ENCODE data around the gene TUBGCP2. TPM values are rescaled to one million over a fixed set of nuclear protein-coding genes. Genes with fewer than 3 reads are reported as not detected.
A peak's percentile ranks its signal among the peaks of the same experiment; 100 is the strongest.

TUBGCP2 gene
- total and polyA plus RNA-seq, 11 donors: 33.5 to 49.5 (median 38.2) TPM

DNA sequence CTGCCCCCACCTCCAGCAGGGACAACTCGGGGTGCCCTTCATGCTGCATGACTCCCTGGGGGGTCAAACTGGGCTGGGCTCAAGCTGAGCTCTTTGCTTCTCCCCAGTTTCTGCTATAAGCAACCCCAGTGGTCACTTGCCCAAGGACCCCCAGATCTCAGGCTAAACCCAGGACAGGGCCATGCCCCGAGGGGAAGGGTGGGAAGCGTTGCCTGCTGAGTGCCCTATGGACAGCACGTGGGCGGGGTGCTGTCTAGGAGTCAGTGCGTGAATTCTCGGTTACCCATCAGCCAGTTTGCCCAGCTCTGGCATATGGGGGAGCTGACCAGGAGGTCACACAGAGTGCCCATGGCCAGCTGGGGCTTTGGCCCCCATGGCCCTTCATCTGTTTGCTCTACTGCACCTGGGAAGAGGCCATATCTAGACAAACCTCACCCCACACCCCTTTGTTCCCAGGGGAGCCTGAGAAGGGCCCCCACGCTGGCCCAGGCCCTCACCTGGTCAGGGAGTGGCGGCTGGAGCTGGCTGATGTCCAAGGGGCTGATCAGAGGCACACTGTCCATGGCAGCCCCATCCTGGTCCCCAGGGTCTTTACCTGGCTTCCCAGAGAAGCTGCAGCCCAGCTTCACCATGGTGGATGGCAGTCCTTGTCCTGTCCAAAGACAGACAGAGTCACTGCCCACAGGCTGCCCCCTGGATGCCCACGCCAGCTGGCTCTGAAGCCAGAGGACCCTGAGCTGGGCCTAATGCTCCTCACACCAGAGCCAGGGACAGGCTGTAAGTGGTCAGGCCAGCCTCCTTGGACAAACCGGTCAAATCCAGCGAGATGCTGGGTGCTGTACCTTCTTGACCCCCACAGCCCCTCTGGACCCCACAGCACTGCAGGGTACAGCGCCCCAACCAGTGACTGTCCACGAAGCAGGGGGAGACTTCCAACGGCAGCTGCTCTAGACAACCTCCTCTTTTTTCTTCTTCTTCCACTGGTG lies 20.0 kb upstream of the TUBGCP2 start:
- 74 to 85% (median 77%) methylated on average over 14 to 15 of the region's 15 CpGs for WGBS, 4 donors
- DNase-seq: peak in 1 of 5 donors; percentile 19
- no peak overlapping the region for H3K27ac ChIP-seq
- no peak for ATAC-seq
- no peak for TF ChIP-seq POLR2A (IDR thresholded peaks at IDR 0.05)
- H3K9me3 ChIP-seq: no peaks in the 10 kb centered on the region
- intact Hi-C loops (cut with DNase I): loop anchor here in 9 of 10 donors (1.0 to 10.0 kb wide), 7 partner anchors 189 to 280 kb away; partner anchors contain the start of gene CYP2E1 (in 1 of the 9)
- H3K4me1 ChIP-seq: peaks cover 0 to 29% (median 14%) of the 10 kb centered on the region in 12 donors
- H3K36me3 ChIP-seq: no peaks in the 10 kb centered on the region
- H3K4me3 ChIP-seq: no peak overlapping the region
- H3K27me3 ChIP-seq: peaks cover 44 to 79% (median 66%) of the 10 kb centered on the region in 9 donors

DNA sequence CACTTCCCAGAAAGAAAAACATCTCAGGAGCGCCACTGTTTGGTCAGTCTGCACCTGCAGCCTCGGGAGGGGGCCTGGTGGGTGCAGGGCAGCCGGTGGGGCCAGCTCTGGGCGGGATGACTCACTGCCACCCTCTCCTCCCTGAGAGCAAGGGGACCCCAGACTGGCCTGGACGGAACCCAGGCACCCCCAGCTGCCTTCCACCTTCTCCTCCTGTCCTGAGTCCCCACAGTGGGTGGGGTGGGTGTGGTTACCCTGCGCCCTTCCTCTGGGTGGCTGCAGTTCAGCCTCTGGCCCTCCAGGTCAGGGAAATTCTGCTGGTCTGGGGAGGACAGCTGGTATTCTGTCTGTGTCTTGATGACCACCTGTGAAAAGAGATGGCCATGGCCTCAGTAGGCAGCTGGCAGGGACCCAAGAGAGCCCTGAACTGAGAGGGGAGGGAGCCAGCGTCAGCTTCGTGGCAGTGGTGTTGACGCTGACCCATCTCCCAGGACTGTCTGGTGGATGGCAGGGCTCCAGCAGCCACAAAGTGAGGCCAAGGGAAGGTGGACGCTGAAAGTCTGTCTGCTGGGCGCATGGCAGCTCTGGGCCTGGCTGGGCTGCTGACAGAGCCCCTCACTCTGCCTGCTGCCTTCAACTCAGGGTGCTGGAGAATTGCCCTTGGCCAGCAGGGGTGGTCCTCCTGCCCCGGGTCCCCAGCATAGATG lies 19.1 kb upstream of the TUBGCP2 start:
- H3K27ac ChIP-seq: no peak overlapping the region
- H3K27me3 ChIP-seq: peaks cover 44 to 77% (median 64%) of the 10 kb centered on the region in 9 donors
- intact Hi-C loops (cut with DNase I): loop anchor here in 8 of 10 donors (2.0 to 10.0 kb wide), 5 partner anchors 189 to 279 kb away; partner anchors contain the start of gene CYP2E1 (in 1 of the 8)
- no peak for TF ChIP-seq POLR2A (IDR thresholded peaks at IDR 0.05)
- TF ChIP-seq, protein P1, sequence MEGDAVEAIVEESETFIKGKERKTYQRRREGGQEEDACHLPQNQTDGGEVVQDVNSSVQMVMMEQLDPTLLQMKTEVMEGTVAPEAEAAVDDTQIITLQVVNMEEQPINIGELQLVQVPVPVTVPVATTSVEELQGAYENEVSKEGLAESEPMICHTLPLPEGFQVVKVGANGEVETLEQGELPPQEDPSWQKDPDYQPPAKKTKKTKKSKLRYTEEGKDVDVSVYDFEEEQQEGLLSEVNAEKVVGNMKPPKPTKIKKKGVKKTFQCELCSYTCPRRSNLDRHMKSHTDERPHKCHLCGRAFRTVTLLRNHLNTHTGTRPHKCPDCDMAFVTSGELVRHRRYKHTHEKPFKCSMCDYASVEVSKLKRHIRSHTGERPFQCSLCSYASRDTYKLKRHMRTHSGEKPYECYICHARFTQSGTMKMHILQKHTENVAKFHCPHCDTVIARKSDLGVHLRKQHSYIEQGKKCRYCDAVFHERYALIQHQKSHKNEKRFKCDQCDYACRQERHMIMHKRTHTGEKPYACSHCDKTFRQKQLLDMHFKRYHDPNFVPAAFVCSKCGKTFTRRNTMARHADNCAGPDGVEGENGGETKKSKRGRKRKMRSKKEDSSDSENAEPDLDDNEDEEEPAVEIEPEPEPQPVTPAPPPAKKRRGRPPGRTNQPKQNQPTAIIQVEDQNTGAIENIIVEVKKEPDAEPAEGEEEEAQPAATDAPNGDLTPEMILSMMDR (IDR thresholded peaks at IDR 0.05): no peak
- H3K36me3 ChIP-seq: no peaks in the 10 kb centered on the region
- no peaks in the 10 kb centered on the region for H3K9me3 ChIP-seq
- WGBS, 4 donors: 38 to 49% (median 47%) methylated on average over 10 to 12 of the region's 12 CpGs
- peaks cover 0 to 29% (median 14%) of the 10 kb centered on the region in 12 donors for H3K4me1 ChIP-seq
- DNase-seq: peak in 1 of 5 donors; percentile 20
- no peak for ATAC-seq
- H3K4me3 ChIP-seq: no peak overlapping the region

DNA sequence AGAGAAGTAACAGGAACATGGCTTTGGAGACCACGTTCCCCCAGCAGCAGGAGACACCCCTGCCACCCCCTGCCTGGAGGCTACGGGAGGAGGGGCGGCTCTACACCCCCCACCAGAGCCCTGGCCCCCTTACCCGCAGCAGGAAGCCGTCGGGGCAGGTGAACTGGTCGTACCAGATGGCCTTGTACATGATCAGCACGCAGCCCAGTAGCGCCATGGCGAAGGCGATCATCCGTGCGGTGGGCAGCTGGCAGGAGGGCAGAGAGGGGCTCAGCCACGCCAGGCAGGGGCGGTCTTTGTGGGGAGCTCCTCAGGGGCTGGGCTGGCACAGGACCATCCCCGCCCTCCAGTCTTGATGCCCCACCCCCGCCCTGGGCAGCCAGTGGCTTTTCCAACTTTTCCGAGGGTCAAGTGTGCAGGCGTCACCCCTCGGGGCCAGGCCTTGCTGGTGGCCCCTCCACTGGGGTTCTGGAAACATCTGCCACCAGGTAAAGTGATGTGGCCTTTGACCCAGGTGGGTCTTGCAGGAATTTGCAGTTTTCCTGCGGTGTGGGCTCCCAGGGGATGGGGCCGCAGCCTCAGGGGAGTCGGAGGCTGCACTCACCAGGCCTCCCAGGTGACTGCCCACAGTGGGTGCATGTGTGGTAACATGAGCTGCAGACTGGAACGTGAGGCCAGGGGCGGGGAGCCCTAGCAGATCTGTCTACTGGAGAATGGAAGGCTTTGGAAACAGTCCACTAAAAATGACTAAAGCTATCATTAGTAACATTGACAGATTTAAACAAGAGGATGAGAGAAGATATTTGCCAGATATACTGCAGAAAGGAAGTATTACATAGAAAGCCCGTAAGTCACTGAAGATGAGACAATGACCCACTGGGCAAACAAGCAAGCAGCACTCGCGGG lies 18.3 kb upstream of the TUBGCP2 start:
- Histone ChIP-seq H3K4me1 (peaks cover 0 to 29% (median 14%) of the 10 kb centered on the region in 12 donors), H3K27me3 (peaks cover 44 to 69% (median 56%) of the 10 kb centered on the region in 9 donors), H3K4me3 (no peak overlapping the region), H3K9me3 (no peaks in the 10 kb centered on the region), H3K36me3 (no peaks in the 10 kb centered on the region), H3K27ac (no peak overlapping the region)
- WGBS, 4 donors: 30 to 46% (median 40%) methylated on average over 21 to 28 of the region's 28 CpGs
- DNase-seq (peak in 1 of 5 donors; percentile 12), ATAC-seq (no peak)
- intact Hi-C loops (cut with DNase I): loop anchor here in 8 of 10 donors (5.0 to 10.0 kb wide), 4 partner anchors 190 to 280 kb away; partner anchors contain the start of gene CYP2E1 (in 1 of the 8)
- TF ChIP-seq, protein P1 (IDR thresholded peaks at IDR 0.05): no peak
- TF ChIP-seq POLR2A (IDR thresholded peaks at IDR 0.05): no peak

DNA sequence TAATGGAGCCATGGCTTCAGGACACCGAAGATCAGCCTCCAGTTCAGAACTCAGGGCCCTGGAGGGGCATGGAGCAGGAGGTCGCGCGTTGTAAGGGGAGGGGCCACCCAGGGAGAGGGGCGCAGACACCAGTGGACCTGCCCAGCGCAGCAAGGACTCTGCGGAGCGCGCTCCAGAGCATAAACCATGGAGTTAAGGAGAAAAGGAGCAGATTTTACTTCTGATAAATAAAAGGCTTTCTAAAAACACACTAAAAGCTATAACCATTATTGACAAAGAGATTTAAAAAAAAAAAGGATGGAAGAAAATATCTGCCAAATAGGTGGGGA lies 17.5 kb upstream of the TUBGCP2 start:
- no peak overlapping the region for H3K27ac ChIP-seq
- intact Hi-C loops (cut with DNase I): loop anchor here in 8 of 10 donors (5.0 to 10.0 kb wide), 4 partner anchors 191 to 281 kb away; partner anchors contain the start of gene CYP2E1 (in 1 of the 8)
- peaks cover 42 to 61% (median 50%) of the 10 kb centered on the region in 9 donors for H3K27me3 ChIP-seq
- DNase-seq (peak in 1 of 5 donors; percentile 4), ATAC-seq (no peak)
- WGBS, 4 donors: 23 to 38% (median 31%) methylated on average over 9 of the region's 9 CpGs
- peaks cover 0 to 3% (median 0%) of the 10 kb centered on the region in 12 donors for H3K9me3 ChIP-seq
- no peaks in the 10 kb centered on the region for H3K36me3 ChIP-seq
- H3K4me3 ChIP-seq: peak overlapping the region in 10 of 12 donors; percentile 30 to 52 (median 42)
- peaks cover 0 to 29% (median 14%) of the 10 kb centered on the region in 12 donors for H3K4me1 ChIP-seq
- TF ChIP-seq POLR2A (IDR thresholded peaks at IDR 0.05): no peak
- TF ChIP-seq, protein P1 (IDR thresholded peaks at IDR 0.05): no peak

Measured in heart left ventricle (tissue), 16 donors.